OCI-LY1 (cell line): ENCODE results near the gene DGKD.

Source experiments
- H2AFZ ChIP-seq: fragments of 200-600 bp; sonication (generic), shearing (Covaris generic); 2 replicates; pipeline ENCODE4 v1.6.0; 2014; ENCODE audit warnings: antibody characterized with exemption, mild to moderate bottlenecking, low read length
- H3F3A ChIP-seq: fragments of 200-600 bp; sonication (generic), shearing (Covaris generic); 2 replicates; pipeline ENCODE4 v1.6.0; 2014; ENCODE audit warnings: mild to moderate bottlenecking, antibody characterized with exemption, low read length, moderate library complexity; ENCODE audit not compliant: insufficient read depth
- H3K27ac ChIP-seq: fragments of 200-600 bp; sonication (generic); 2 replicates; pipeline ENCODE4 v1.5.1; 2014; ENCODE audit warnings: low read length, mixed run types, mild to moderate bottlenecking, low read depth; ENCODE audit not compliant: poor library complexity, severe bottlenecking
- H3K27me3 ChIP-seq: fragments of 200-600 bp; sonication (generic); 2 replicates; pipeline ENCODE4 v1.6.0; 2014; ENCODE audit warnings: antibody characterized with exemption, mild to moderate bottlenecking, low read length, moderate library complexity; ENCODE audit not compliant: insufficient read depth
- H3K36me3 ChIP-seq: fragments of 200-600 bp; sonication (generic); 2 replicates; pipeline ENCODE4 v1.6.1; 2014; ENCODE audit warnings: mild to moderate bottlenecking, antibody characterized with exemption, low read length, moderate library complexity, mixed read lengths; ENCODE audit not compliant: insufficient read depth
- H3K4me1 ChIP-seq: fragments of 200-600 bp; sonication (generic); 2 replicates; pipeline ENCODE4 v1.5.1; 2014; ENCODE audit warnings: mild to moderate bottlenecking, low read length, moderate library complexity; ENCODE audit not compliant: insufficient read depth, severe bottlenecking
- H3K4me2 ChIP-seq: fragments of 200-600 bp; sonication (generic), shearing (Covaris generic); 2 replicates; pipeline ENCODE4 v1.6.1; 2014; ENCODE audit warnings: low read length
- H3K4me3 ChIP-seq: fragments of 200-600 bp; sonication (generic); 2 replicates; pipeline ENCODE4 v1.5.1; 2014; ENCODE audit warnings: low read length, low read depth, mild to moderate bottlenecking, mixed read lengths; ENCODE audit not compliant: poor library complexity, severe bottlenecking
- H3K79me2 ChIP-seq: fragments of 200-600 bp; shearing (Covaris generic); 2 replicates; pipeline ENCODE4 v1.6.1; 2016; ENCODE audit warnings: mixed run types, low read length, mixed read lengths; ENCODE audit not compliant: insufficient read depth
- H3K9ac ChIP-seq: fragments of 200-600 bp; sonication (generic), shearing (Covaris generic); 2 replicates; pipeline ENCODE4 v1.6.1; 2014; ENCODE audit warnings: mild to moderate bottlenecking, low read length, mixed read lengths
- H3K9me2 ChIP-seq: fragments of 200-600 bp; sonication (generic), shearing (Covaris generic); 2 replicates; pipeline ENCODE4 v1.6.1; 2014; ENCODE audit warnings: low read depth, mild to moderate bottlenecking, low read length, mixed read lengths
- H3K9me3 ChIP-seq: fragments of 200-600 bp; shearing (Covaris generic); 2 replicates; pipeline ENCODE4 v1.6.1; 2014; ENCODE audit warnings: low read length, mixed read lengths
- H4K20me1 ChIP-seq: fragments of 200-600 bp; sonication (generic), shearing (Covaris generic); 2 replicates; pipeline ENCODE4 v1.6.0; 2016; ENCODE audit warnings: mild to moderate bottlenecking, low read length; ENCODE audit not compliant: insufficient read depth
- EZH2 ChIP-seq: fragments of 200-600 bp; sonication (generic), shearing (Covaris generic); IDR thresholded peaks from 2 replicates; pipeline ENCODE4 v1.8.0; 2017; ENCODE audit warnings: borderline replicate concordance, mixed run types, mild to moderate bottlenecking, antibody characterized with exemption, low read length, moderate library complexity, mixed read lengths
- TF ChIP-seq, protein P1 (sequence below): fragments of 200-600 bp; sonication (generic), shearing (Covaris generic); IDR thresholded peaks from 2 replicates; pipeline ENCODE4 v1.5.1; 2017; ENCODE audit warnings: mild to moderate bottlenecking, antibody characterized with exemption, low read length, moderate library complexity, mixed read lengths

Gene DGKD

DNA sequence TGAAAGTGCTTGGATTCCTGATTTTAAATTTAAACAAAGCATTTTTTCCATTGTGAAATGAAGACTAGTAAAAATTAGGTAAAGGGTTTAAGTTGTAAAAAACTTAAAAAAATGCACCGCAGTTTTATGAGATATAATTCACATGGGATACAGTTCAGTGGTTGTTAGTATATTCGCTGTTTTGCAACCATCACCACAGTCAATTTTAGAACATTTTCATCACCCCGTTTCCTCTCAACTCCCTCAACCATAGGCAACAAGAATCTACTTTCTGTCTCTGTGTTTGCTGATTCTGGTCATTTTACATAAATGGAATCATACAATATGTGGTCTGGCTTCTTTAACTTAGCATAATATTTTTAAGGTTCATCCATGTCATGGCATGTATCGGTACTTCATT lies 4.0 kb downstream of the DGKD start:
- H3K27ac ChIP-seq = no peak overlapping the region
- H3K79me2 ChIP-seq = no peaks in the 10 kb centered on the region
- no peaks in the 10 kb centered on the region for H3K9me2 ChIP-seq
- H3K36me3 ChIP-seq = peaks cover 24% of the 10 kb centered on the region
- no peaks in the 10 kb centered on the region for H3K9me3 ChIP-seq
- no peaks in the 10 kb centered on the region for H3F3A ChIP-seq
- no peak overlapping the region for H3K4me2 ChIP-seq
- no peak for TF ChIP-seq EZH2
- TF ChIP-seq, protein P1, sequence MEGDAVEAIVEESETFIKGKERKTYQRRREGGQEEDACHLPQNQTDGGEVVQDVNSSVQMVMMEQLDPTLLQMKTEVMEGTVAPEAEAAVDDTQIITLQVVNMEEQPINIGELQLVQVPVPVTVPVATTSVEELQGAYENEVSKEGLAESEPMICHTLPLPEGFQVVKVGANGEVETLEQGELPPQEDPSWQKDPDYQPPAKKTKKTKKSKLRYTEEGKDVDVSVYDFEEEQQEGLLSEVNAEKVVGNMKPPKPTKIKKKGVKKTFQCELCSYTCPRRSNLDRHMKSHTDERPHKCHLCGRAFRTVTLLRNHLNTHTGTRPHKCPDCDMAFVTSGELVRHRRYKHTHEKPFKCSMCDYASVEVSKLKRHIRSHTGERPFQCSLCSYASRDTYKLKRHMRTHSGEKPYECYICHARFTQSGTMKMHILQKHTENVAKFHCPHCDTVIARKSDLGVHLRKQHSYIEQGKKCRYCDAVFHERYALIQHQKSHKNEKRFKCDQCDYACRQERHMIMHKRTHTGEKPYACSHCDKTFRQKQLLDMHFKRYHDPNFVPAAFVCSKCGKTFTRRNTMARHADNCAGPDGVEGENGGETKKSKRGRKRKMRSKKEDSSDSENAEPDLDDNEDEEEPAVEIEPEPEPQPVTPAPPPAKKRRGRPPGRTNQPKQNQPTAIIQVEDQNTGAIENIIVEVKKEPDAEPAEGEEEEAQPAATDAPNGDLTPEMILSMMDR = no peak
- no peak overlapping the region for H3K9ac ChIP-seq
- peaks cover 27% of the 10 kb centered on the region for H3K4me1 ChIP-seq
- H2AFZ ChIP-seq = no peak overlapping the region
- 0 out of 2 replicates have a peak, but pooled peaks cover 2% of the 10 kb centered on the region for H4K20me1 ChIP-seq
- H3K4me3 ChIP-seq = no peak overlapping the region
- H3K27me3 ChIP-seq = no peaks in the 10 kb centered on the region; the same call in 1 of the 2 replicates

DNA sequence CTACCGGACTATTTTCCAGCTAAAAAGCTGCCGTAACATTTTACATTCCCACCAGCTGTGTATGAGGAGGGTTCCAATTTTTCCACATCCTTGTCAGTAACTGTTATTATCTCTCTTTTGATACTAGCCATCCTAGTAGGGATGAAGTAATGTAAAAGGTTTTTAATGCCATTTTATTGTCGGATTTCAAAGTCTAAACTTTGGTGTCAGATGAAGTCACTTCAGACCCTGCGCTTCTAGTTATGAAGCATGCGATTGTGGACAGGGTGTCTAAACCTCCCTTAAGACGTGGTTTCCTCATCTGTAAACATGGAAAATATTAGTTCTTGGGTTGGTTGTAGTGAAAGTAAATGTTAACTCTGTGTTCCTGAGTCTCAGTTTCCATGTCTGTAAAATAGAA lies 4.7 kb downstream of the DGKD start:
- Histone ChIP-seq H4K20me1 (0 out of 2 replicates have a peak, but pooled peaks cover 2% of the 10 kb centered on the region), H3K4me2 (no peak overlapping the region), H3K4me1 (peaks cover 25% of the 10 kb centered on the region), H3K9me3 (0 out of 2 replicates have a peak, but pooled peaks cover 3% of the 10 kb centered on the region), H2AFZ (no peak overlapping the region), H3F3A (no peaks in the 10 kb centered on the region), H3K4me3 (no peak overlapping the region), H3K9me2 (no peaks in the 10 kb centered on the region), H3K27ac (no peak overlapping the region), H3K9ac (no peak overlapping the region), H3K27me3 (no peaks in the 10 kb centered on the region; the same call in 1 of the 2 replicates), H3K36me3 (peaks cover 29% of the 10 kb centered on the region), H3K79me2 (no peaks in the 10 kb centered on the region)
- TF ChIP-seq EZH2 = no peak
- TF ChIP-seq, protein P1 = no peak

DNA sequence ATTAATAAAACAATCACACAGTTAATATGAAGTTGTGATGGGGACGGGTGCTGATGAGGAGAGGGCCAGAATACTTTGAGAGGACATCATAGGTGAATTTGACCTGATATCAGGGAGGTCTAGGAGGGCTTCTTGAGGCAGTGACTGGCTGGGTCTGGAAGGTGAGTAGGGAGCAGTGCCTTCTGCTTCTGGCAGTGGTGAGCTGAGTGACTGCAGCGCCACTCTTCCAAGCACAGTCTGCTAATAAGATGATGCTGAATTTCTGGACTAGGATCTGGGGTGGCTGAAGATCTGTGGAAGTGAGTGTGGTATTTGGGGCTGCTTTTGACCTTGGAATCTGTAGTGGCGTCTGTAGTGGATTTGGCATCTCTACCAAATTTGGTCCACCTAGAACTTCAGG lies 5.5 kb downstream of the DGKD start:
- H3K27ac ChIP-seq = no peak overlapping the region
- H3K4me2 ChIP-seq = no peak overlapping the region
- H3K36me3 ChIP-seq = peaks cover 30% of the 10 kb centered on the region
- no peaks in the 10 kb centered on the region for H3K9me2 ChIP-seq
- no peak overlapping the region for H3K9ac ChIP-seq
- H4K20me1 ChIP-seq = 0 out of 2 replicates have a peak, but pooled peaks cover 2% of the 10 kb centered on the region
- no peaks in the 10 kb centered on the region for H3K79me2 ChIP-seq
- no peak overlapping the region for H2AFZ ChIP-seq
- no peak overlapping the region for H3K4me3 ChIP-seq
- no peak for TF ChIP-seq EZH2
- TF ChIP-seq, protein P1 = no peak
- H3F3A ChIP-seq = no peaks in the 10 kb centered on the region
- H3K27me3 ChIP-seq = no peaks in the 10 kb centered on the region; the same call in 1 of the 2 replicates
- H3K9me3 ChIP-seq = 0 out of 2 replicates have a peak, but pooled peaks cover 5% of the 10 kb centered on the region
- peaks cover 23% of the 10 kb centered on the region for H3K4me1 ChIP-seq
